HG02610 (cell line): ENCODE data around the gene ABHD12B.
A peak's percentile ranks its signal among the peaks of the same experiment; 100 is the strongest.

Source experiments
- ATAC-seq: cut with Tn5 transposase; IDR thresholded peaks from one replicate; pipeline ENCODE4 v1.9.1; 2021; ENCODE audit warnings: mild to moderate bottlenecking, moderate library complexity; ENCODE audit not compliant: unreplicated experiment

The ABHD12B gene

GRCh38 chr14:50837850-50838470 is 33.9 kb upstream of the ABHD12B start:
- no peak for ATAC-seq

DNA sequence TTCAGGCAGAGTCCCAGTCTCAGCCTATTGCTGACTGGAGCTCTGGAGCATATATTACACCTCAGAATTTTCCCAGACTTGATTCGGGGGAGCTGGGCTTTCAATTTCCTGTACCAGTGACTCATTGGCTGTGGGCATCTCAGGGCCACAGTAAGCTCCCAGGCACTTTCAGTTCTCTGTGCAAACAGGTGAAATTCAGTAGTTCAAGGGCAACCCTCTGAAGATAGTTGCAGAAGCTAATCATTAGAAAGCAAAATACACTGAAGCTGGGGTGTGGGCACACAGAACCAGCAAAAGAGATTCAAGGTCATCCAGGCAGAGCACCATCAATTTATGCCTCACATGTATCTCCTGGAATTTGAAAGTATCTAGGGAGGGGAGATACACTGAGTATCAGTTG is 32.8 kb upstream of the ABHD12B start:
- ATAC-seq = peak; percentile 49

DNA sequence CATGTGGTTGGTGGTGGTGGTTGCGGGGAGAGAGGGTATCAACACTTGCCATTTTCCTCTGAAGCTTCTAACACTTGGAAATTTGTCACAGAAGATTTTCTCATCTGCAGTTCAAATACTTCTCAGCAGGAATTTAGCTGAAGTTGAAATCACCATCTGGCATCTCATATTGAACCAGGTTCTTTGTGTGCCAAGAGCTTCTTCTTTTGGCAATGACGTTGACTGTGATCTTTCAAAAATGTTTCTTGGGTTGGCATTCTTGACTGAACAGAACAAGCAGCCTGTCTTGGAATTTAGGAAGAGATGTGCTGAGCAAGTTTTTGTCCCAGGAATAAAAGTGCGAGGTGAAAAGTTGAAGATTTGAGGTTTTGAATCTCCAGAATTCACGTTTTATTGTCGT is 32.2 kb upstream of the ABHD12B start:
- ATAC-seq = no peak

DNA sequence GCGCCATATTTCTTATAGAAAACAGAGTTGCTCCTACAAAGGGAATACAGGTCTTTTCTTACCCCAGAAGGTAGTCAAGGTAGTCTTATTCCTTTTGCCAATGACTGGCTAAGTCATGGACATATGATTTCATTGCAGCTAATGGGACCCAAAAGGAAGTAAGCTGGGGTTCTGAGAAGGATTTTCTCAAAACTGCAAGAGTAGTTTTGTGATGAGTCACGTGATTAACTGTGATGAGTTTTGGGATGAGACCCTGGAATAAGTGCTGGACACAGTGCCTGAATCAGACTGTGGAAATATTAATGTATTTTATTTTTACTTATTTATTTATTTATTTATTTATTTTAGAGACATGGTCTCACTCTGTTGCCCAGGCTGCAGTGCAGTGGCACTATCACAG is 27.5 kb upstream of the ABHD12B start:
- ATAC-seq = no peak

DNA sequence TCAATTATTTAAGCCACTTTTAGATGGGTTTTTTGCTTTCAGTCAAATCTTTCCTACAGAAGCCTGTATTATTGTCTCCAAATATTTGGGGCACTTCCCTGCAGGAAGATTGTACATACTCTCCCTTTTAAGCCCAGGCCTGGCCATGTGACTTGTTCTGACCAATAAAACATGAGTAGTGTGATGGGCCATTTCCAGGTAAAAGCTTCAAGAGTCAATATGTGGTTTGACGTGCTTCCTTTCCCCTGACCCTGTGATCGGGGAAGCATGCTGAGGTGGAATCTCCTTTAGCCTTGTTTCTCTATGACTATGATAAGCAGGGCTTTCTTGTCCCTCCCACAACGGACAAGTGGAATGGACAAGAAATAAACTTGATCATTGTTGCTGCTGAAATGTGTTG is 26.7 kb upstream of the ABHD12B start:
- no peak for ATAC-seq

GRCh38 chr14:50846226-50846880 is 25.5 kb upstream of the ABHD12B start:
- ATAC-seq = no peak

- ATAC-seq = no peak
Measured at GRCh38 chr14:50853891-50854290, 18.0 kb upstream of the ABHD12B start.

- no peak for ATAC-seq
Measured at GRCh38 chr14:50854521-50854920, 17.3 kb upstream of the ABHD12B start.

DNA sequence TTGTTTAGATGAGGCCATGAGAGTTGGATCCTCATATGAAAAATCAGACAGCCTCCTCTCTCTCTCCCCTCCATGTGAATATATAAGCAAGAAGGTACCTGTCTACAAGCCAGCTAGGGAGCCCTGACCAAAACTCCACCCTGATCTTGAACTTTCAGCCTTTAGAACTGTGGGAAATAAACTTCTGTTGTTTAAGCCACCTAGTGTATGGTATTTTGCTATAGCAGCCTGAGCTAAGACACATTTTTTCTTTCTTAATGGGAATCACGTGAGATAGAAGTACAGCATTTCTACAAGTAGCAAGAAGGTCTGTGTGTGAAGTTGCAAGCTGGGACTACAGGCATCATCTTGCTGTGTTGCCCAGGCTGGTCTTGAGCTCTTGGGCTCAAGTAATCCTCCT is 16.3 kb upstream of the ABHD12B start:
- ATAC-seq = no peak

- no peak for ATAC-seq
Measured at GRCh38 chr14:50856660-50857059, 15.2 kb upstream of the ABHD12B start.

GRCh38 chr14:50859296-50859624 is 12.6 kb upstream of the ABHD12B start:
- ATAC-seq = no peak

DNA sequence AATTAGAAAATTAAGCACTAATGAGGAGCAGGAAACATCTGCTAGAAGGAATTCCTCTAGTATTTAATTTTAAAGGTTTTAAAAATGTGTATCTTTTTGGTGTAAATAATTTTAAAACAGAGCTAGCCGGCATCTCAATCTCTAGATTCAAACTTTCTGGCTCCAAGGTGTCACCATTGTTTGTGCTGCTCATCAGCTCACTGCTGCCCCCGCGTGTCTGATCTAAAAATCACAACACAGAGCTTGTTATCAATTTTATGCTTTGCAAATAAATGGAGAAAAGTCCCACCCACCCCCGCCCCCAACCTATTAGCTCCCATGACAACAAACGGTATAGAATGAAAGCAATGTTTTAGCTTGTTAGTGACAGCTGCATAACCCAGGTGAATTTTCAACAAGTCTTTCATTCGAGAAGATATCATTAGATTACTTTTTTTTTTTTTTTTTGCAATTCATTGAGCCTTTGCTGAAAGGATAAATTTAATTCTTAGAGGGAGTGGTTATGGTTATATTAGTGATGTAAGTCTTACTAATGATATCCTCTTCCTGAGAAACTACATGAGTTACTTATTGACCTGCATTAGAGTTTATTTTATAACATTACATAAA is 11.3 kb upstream of the ABHD12B start:
- ATAC-seq = peak; percentile 45

DNA sequence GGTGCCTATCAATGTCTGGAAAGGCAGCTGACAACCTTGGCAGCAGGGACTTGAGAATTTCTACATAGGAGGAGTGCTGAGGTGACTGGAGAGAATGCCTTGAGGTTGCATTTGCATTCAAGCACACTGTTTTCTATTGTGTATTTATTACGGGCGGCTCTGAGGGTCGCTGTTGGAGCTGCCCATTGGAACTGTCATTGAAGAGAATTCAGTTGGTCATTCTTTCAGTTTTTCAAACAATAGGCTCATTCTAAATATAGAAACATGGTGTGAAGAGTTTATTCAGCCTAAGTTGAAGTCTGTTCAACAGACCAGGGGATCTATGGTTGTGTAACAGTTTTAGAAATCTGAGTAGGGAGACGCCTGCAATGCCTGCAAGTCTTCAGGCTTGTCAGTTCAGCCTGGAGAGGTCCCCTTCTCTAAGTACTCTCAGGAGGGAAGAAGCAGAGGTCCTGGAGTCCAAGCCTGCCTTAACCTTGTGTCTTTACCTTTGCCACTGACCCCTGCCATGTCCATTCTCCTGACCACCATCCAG is 9.8 kb upstream of the ABHD12B start:
- ATAC-seq = no peak

- ATAC-seq = no peak
Measured at GRCh38 chr14:50864237-50864636, 7.6 kb upstream of the ABHD12B start.

DNA sequence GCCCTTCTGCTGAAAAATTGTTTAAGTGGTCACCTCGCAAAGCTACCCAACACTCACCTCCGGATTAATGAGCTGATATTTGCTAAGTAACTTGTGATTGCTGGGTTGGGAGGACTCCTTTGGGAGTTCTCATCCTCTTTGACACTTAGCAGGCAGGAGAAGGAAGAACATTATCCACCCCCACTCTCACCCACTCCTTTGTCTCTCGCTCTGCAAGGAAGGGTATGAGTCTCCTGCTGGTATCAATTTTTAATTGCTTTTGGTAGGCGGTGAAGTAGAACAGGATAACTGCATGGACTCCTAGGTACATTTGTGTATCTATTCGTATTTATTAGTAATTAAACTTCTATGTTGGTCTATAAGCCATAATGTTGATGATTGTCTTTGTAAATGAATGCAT is 6.9 kb upstream of the ABHD12B start:
- no peak for ATAC-seq

DNA sequence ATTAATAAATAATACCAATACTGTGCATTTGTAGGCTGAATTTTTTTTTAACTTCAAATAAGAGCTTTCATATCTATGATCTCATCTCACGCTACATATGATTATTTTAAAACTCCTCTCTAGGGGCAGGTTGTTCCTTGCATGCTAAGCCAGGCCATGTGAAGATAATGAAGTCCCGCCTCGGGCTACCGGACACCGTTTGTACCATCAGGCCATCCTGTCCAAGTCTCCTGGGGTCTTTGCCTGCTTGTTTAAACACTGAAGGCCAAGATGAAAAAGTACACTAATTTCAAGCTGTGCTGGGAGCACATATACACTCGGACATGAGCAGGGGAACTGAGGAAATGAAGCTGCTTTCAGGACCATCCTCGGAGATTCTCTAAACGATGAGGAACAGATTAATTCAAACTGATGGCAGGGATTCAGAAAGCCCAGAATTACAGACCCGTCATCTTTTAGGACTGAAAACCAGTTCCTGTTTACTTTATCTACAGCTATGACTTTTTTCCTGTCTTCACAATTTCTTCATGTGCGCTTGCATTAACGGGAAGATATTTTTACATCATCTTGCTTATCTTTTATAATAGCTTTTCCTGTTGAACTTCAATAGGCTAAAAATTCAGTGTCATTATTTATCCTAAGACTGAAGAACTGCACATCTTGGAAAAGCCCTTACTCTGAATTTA is 6.3 kb upstream of the ABHD12B start:
- ATAC-seq = no peak

DNA sequence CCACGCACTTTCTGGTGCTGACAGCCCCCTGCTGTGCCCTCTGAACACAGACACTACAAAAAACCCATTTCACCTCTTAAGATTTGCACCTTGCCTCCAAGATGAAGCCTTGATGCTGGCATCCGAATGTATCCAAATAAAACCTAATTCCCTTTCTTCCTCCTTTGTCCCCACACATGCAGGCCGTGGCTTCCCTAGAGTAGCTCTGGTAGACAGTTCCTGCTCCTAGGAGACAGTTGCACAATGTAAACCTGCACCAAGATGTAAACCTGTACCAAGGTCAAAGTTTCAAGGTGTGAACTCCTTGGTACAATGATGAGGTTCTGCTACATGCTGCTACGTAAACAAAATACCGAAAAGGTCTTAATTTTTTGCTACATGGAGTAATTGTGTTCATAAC is 625 bp upstream of the ABHD12B start:
- no peak for ATAC-seq

- no peak for ATAC-seq
Measured at GRCh38 chr14:50874757-50875156, 2.9 kb downstream of the ABHD12B start.

DNA sequence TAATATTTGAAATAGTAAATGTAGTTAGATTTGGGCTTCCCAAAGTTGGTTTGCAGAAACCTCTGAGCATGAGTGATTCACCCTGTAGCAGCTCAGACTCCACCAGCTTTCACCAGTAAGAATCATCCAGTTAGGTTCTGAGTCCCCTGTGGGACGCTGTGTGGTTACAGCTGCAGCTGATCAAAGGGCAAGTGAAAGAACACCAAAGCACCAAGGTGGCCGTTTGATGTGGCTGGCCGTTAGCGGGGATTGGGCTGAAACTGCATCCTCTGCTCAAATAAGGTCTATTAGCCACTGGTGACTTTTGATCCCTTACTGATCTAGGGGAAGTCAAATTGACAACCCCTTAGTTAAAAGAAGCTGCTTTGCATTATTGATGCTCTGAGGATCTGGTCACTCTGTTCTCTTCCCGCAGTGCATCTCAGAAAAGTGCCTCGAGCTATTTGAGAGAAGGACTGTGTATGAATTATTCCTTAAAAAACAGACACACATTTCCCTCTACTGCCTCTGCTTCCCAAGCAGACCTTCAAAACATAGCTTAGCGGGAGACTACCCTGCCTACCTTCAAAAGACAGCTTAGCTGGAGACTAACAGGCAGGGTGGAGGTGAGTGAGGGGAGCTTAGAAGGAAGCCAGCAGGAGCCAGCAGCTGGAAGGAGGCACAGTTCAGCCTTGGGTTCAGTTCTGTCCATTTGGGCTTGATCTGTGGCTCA is 3.7 kb downstream of the ABHD12B start:
- peak; percentile 99 for ATAC-seq

GRCh38 chr14:50882932-50883826 is 11.3 kb downstream of the ABHD12B start:
- ATAC-seq = no peak
